ENCODE data around the gene SETBP1.

GRCh38 chr18:44883671-44884070 is 203.0 kb downstream of the SETBP1 start:
- TF ChIP-seq CTCF (IDR thresholded peaks at IDR 0.05; ENCODE audit: insufficient read depth, low read depth, low read length) = no peak
- TF ChIP-seq EZH2 (IDR thresholded peaks at IDR 0.05; ENCODE audit: insufficient read depth, low read length) = no peak

Data from astrocyte (in vitro differentiated cells and primary cell).